Upper lobe of left lung (tissue), 4 donors: ENCODE measurements around the gene TLR3.

ENCODE experiments used
- POLR2A ChIP-seq, 4 donors: fragments of 450-650 bp; IDR thresholded peaks; one replicate each; pipeline ENCODE4 v1.5.1; 2016 to 2017; ENCODE audit warnings: antibody characterized with exemption in 4 of 4, mild to moderate bottlenecking in 2 of 4
- POLR2AphosphoS5 ChIP-seq, 2 donors: sonication (generic); formaldehyde crosslinking; IDR thresholded peaks; one replicate each; pipeline ENCODE4 v1.5.1; 2017; ENCODE audit warnings: antibody characterized with exemption in 2 of 2
- TF ChIP-seq, protein P1 (sequence below), 6 experiments: fragments of 450-650 bp in 4 of 6; fragments of 200-600 bp in 2 of 6; sonication (generic) in 2 of 6; IDR thresholded peaks; one replicate each; pipeline ENCODE4 v1.5.1; 2016 to 2019; ENCODE audit warnings: antibody characterized with exemption in 6 of 6

DNA sequence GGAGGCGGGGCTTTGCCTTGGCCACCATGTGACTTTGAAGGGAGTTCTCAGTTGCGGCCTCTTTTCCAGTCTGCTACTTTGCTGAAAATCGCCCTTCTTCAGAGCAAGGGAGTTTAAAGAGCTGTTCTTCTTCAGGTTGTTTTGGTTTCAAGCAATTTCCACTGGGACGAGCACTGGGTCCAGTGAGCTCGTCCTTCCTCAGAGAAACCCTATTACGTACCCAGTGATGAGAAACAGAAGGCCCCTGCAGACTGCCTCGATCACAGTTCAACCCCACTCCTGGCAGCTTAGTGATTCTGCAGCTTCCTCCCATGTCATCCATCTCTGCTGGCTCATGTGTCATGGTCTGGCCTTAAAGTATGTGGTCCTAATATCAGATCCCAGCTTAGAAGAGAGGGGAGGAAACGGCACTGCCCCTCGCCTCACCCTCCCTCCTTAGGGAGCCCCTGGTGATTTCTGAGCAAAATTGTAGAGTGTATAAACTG is 27.8 kb downstream of the TLR3 start:
- TF ChIP-seq, protein P1, sequence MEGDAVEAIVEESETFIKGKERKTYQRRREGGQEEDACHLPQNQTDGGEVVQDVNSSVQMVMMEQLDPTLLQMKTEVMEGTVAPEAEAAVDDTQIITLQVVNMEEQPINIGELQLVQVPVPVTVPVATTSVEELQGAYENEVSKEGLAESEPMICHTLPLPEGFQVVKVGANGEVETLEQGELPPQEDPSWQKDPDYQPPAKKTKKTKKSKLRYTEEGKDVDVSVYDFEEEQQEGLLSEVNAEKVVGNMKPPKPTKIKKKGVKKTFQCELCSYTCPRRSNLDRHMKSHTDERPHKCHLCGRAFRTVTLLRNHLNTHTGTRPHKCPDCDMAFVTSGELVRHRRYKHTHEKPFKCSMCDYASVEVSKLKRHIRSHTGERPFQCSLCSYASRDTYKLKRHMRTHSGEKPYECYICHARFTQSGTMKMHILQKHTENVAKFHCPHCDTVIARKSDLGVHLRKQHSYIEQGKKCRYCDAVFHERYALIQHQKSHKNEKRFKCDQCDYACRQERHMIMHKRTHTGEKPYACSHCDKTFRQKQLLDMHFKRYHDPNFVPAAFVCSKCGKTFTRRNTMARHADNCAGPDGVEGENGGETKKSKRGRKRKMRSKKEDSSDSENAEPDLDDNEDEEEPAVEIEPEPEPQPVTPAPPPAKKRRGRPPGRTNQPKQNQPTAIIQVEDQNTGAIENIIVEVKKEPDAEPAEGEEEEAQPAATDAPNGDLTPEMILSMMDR (IDR thresholded peaks at IDR 0.05) = no peak
- TF ChIP-seq POLR2A (IDR thresholded peaks at IDR 0.05) = no peak
- no peak for TF ChIP-seq POLR2AphosphoS5 (IDR thresholded peaks at IDR 0.05)
